GM23338 (cell line): ENCODE results near the gene GRID1. TPM values are rescaled to one million over a fixed set of nuclear protein-coding genes. Genes with fewer than 3 reads are reported as not detected.

Experiments
- ATAC-seq: fragments of 200-7000 bp; cut with Tn5 transposase; 3 replicates; pipeline ENCODE4 v1.9.1; 2020
- DNase-seq: peaks from one replicate; pipeline ENCODE4 v3.0.0-alpha.2; 2015; ENCODE audit warnings: low spot score
- H2AFZ ChIP-seq: fragments of 200-600 bp; sonication (generic); 2 replicates; pipeline ENCODE4 v1.8.0; 2016; ENCODE audit warnings: antibody characterized with exemption, mild to moderate bottlenecking, moderate library complexity
- H3F3A ChIP-seq: fragments of 200-600 bp; sonication (generic); replicated peaks from 2 replicates; pipeline ENCODE4 v1.8.0; 2017; ENCODE audit warnings: antibody characterized with exemption, mixed run types, low read depth
- H3K27ac ChIP-seq: fragments of 200-600 bp; sonication (generic); 2 replicates; pipeline ENCODE4 v1.6.1; 2016; ENCODE audit warnings: low read depth
- H3K27me3 ChIP-seq: fragments of 200-600 bp; sonication (generic); 2 replicates; pipeline ENCODE4 v1.8.0; 2016; ENCODE audit warnings: mild to moderate bottlenecking, mixed run types, moderate library complexity; ENCODE audit not compliant: insufficient read depth
- H3K36me3 ChIP-seq: fragments of 200-600 bp; sonication (generic); 2 replicates; pipeline ENCODE4 v1.8.0; 2016; ENCODE audit warnings: mild to moderate bottlenecking; ENCODE audit not compliant: insufficient read depth
- H3K4me1 ChIP-seq: fragments of 200-600 bp; sonication (generic); 2 replicates; pipeline ENCODE4 v1.8.0; 2016; ENCODE audit warnings: mild to moderate bottlenecking, moderate library complexity; ENCODE audit not compliant: insufficient read depth
- H3K4me2 ChIP-seq: fragments of 200-600 bp; sonication (generic); 2 replicates; pipeline ENCODE4 v1.7.1; 2017; ENCODE audit warnings: mixed run types
- H3K4me3 ChIP-seq: fragments of 200-600 bp; sonication (generic); 2 replicates; pipeline ENCODE4 v1.6.1; 2016; ENCODE audit warnings: mixed run types
- H3K79me2 ChIP-seq: fragments of 200-600 bp; sonication (generic); replicated peaks from 2 replicates; pipeline ENCODE4 v1.8.0; 2017; ENCODE audit warnings: mild to moderate bottlenecking; ENCODE audit not compliant: insufficient read depth
- H3K9me2 ChIP-seq: fragments of 200-600 bp; sonication (generic); 2 replicates; pipeline ENCODE4 v1.8.0; 2017; ENCODE audit not compliant: insufficient read depth
- H4K20me1 ChIP-seq: fragments of 200-600 bp; sonication (generic); replicated peaks from 2 replicates; pipeline ENCODE4 v1.8.0; 2017; ENCODE audit warnings: mild to moderate bottlenecking; ENCODE audit not compliant: insufficient read depth
- H3K27ac Mint-ChIP-seq: 2 replicates; pipeline ENCODE4 v1.8.0; 2020; ENCODE audit warnings: inconsistent platforms, mild to moderate bottlenecking, moderate library complexity, mixed read lengths
- H3K27me3 Mint-ChIP-seq: 3 replicates; pipeline ENCODE4 v1.8.0; 2022; ENCODE audit warnings: low read depth, mild to moderate bottlenecking, moderate library complexity, mixed read lengths, inconsistent platforms; ENCODE audit not compliant: insufficient read depth, poor library complexity
- H3K36me3 Mint-ChIP-seq: 3 replicates; pipeline ENCODE4 v1.8.0; 2021; ENCODE audit warnings: low read depth, mild to moderate bottlenecking, inconsistent platforms, moderate library complexity, mixed read lengths
- H3K4me1 Mint-ChIP-seq: 3 replicates; pipeline ENCODE4 v1.8.0; 2020; ENCODE audit warnings: mild to moderate bottlenecking, inconsistent platforms, mixed read lengths
- H3K4me3 Mint-ChIP-seq: 3 replicates; pipeline ENCODE4 v1.8.0; 2021; ENCODE audit warnings: moderate library complexity, mild to moderate bottlenecking, inconsistent platforms, mixed read lengths
- H3K9me3 Mint-ChIP-seq: 3 replicates; pipeline ENCODE4 v1.8.0; 2020; ENCODE audit warnings: moderate library complexity, mild to moderate bottlenecking, inconsistent platforms, mixed read lengths
- STAT1 ChIP-seq: IDR thresholded peaks from one replicate; pipeline ENCODE4 v1.6.1; 2016; ENCODE audit warnings: antibody characterized with exemption; ENCODE audit not compliant: unreplicated experiment
- ZNF462 ChIP-seq: fragments of 250-450 bp; sonication (Bioruptor Pico); IDR thresholded peaks from 2 replicates; pipeline ENCODE4 v1.5.0; 2020; ENCODE audit warnings: mild to moderate bottlenecking, moderate library complexity
- polyA plus RNA-seq: library from polyadenylated mRNA; unstranded; fragments of >200 nt; fragmentation: Nextera tagmentation; extraction: Ambion mirVana; gene quantifications from 2 replicates; pipeline ENCODE4 v1.2.1, GENCODE V29; 2016
- total RNA-seq: library from RNA; depleted of rRNA; stranded (reverse); fragments of >200 nt; shearing (Covaris generic); gene quantifications from 2 replicates; pipeline ENCODE4 v1.2.3, GENCODE V29; 2014
- TF ChIP-seq, protein P1 (sequence below), 2 experiments: fragments of 200-600 bp in 1 of 2; sonication (generic) in 1 of 2; conservative IDR thresholded peaks; 2 replicates each; pipeline versions ENCODE4 v1.5.1 to v1.6.1; 2016 to 2017; ENCODE audit warnings: antibody characterized with exemption in 2 of 2, low read depth in 2 of 2, mild to moderate bottlenecking in 2 of 2, moderate library complexity in 1 of 2

GRID1 gene
- total and polyA plus RNA-seq, 2 experiments from 2014 or later, result 0.14 to 0.15 TPM

- TF ChIP-seq ZNF462 (CRISPR knock-in tag), result no peak
- TF ChIP-seq, protein P1, sequence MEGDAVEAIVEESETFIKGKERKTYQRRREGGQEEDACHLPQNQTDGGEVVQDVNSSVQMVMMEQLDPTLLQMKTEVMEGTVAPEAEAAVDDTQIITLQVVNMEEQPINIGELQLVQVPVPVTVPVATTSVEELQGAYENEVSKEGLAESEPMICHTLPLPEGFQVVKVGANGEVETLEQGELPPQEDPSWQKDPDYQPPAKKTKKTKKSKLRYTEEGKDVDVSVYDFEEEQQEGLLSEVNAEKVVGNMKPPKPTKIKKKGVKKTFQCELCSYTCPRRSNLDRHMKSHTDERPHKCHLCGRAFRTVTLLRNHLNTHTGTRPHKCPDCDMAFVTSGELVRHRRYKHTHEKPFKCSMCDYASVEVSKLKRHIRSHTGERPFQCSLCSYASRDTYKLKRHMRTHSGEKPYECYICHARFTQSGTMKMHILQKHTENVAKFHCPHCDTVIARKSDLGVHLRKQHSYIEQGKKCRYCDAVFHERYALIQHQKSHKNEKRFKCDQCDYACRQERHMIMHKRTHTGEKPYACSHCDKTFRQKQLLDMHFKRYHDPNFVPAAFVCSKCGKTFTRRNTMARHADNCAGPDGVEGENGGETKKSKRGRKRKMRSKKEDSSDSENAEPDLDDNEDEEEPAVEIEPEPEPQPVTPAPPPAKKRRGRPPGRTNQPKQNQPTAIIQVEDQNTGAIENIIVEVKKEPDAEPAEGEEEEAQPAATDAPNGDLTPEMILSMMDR (conservative IDR thresholded peaks at IDR 0.05; ENCODE audit: low read depth in 2 of 2), result no peak
- no peak for TF ChIP-seq STAT1
Measured at GRCh38 chr10:86123715-86124114, 242.9 kb downstream of the GRID1 start (continued).

DNA sequence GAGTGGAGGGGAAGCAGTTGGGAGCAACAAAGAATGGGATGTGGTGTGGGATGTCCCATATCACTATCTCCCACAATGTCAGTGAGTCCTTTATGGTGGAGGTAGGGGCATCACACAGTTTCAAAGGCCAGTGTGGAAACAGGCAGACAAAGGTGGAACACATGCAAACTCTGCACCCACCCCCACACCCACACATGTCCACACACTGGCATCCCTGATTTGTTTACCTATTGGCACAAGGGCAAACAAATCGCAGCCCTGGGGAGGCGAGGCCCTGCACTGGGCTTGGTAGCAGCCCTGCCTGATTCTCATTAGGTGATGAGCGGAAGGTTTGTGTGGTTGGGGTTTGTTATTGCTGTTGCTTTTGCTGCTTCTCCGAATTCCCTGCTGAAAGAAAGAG, 243.3 kb downstream of the GRID1 start:
- H2AFZ ChIP-seq, result no peak overlapping the region
- peaks cover 5% of the 10 kb centered on the region; the same call in 1 of the 2 replicates for H3K9me2 ChIP-seq
- no peaks in the 10 kb centered on the region for H3K27me3 ChIP-seq
- H3K4me3 Mint-ChIP-seq, result no peak overlapping the region
- H3K9me3 Mint-ChIP-seq, result peaks cover 30% of the 10 kb centered on the region
- no peak overlapping the region for H3K27ac Mint-ChIP-seq
- no peaks in the 10 kb centered on the region for H3K79me2 ChIP-seq
- H3K4me1 Mint-ChIP-seq, result no peaks in the 10 kb centered on the region
- no peaks in the 10 kb centered on the region for H3F3A ChIP-seq
- no peak overlapping the region for H3K27ac ChIP-seq
- H4K20me1 ChIP-seq, result no peaks in the 10 kb centered on the region
- H3K4me1 ChIP-seq, result no peaks in the 10 kb centered on the region
- H3K4me3 ChIP-seq, result no peak overlapping the region
- DNase-seq, result no peak
- peaks cover 2% of the 10 kb centered on the region for H3K27me3 Mint-ChIP-seq
- no peaks in the 10 kb centered on the region for H3K36me3 ChIP-seq
- no peak for ATAC-seq
- no peak overlapping the region for H3K4me2 ChIP-seq
- H3K36me3 Mint-ChIP-seq, result peaks cover 3% of the 10 kb centered on the region; the same call in 1 of the 3 replicates
- TF ChIP-seq ZNF462 (CRISPR knock-in tag), result no peak
- TF ChIP-seq, protein P1 (conservative IDR thresholded peaks at IDR 0.05; ENCODE audit: low read depth in 2 of 2), result no peak
